GM18858 (cell line): ENCODE measurements around the gene SLC35B2.

Source experiments
- ATAC-seq: cut with Tn5 transposase; IDR thresholded peaks from one replicate; pipeline ENCODE4 v1.9.1; 2021; ENCODE audit not compliant: unreplicated experiment

The SLC35B2 gene

GRCh38 chr6:44268095-44268628, 10.8 kb upstream of the SLC35B2 start:
- no peak for ATAC-seq

DNA sequence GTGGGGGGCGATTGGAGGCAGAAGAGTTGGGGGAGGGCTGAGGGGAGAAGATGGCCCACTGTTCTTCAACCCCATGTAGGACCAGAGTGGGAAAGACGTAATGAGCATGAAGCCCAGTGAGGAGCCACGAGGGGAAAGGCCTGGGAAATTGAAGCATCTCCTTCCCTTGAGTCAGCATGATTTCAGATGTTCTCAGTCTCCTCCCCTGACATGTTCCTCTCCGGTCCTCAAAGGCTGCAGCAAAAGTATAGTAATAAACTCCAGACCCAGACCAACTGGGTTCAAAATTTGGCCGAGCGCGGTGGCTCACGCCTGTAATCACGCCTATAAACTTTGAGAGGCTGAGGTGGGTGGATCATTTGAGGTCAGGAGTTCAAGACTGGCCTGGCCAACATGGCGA, 9.9 kb upstream of the SLC35B2 start:
- no peak for ATAC-seq

GRCh38 chr6:44266347-44266746, 9.0 kb upstream of the SLC35B2 start:
- peak; percentile 31 for ATAC-seq

- ATAC-seq: no peak
These were observed 8.4 kb upstream of the SLC35B2 start for GRCh38 chr6:44265722-44266233.

DNA sequence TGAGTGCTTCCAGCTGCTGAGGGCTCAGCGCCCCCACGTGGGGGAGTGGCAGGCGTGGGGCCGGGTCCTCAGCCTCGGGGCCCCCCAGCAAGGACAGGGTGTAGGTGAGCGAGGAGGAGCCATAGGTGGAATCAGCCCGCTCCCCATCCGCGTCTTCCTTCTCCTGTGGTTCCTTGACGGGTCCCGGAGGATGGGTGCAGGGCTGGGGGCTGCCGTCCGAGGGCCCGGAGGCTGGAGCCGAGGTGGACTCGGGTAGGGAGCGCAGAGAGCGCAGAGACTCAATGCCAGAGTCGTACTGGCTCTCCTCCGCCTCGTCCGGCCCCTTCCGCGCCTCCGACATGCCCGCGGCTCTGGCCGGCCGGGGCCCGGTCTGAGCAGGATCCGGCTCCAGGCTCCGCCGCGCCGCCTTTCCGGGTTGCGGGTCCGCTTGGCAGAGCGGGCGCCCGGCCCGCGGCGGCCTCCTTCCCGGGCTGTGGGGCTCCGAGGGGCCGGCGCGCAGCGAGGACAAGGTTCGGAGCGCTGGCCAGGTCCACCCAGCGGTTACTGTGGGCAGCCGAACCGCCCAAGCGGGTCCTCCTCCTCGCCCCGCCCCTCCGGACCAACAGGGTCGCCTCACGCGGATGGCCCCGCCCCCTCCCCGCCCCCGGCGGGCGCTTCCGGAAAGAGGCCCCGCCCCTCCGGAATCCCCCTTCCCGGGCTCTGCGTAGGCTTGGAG, 7.8 kb upstream of the SLC35B2 start, which contains the start of gene NFKBIE:
NFKBIE (minus strand) TSS at position 545 of the 715 bp plus-strand sequence; CDS start at position 340, 205 bp downstream.
- ATAC-seq: no peak

DNA sequence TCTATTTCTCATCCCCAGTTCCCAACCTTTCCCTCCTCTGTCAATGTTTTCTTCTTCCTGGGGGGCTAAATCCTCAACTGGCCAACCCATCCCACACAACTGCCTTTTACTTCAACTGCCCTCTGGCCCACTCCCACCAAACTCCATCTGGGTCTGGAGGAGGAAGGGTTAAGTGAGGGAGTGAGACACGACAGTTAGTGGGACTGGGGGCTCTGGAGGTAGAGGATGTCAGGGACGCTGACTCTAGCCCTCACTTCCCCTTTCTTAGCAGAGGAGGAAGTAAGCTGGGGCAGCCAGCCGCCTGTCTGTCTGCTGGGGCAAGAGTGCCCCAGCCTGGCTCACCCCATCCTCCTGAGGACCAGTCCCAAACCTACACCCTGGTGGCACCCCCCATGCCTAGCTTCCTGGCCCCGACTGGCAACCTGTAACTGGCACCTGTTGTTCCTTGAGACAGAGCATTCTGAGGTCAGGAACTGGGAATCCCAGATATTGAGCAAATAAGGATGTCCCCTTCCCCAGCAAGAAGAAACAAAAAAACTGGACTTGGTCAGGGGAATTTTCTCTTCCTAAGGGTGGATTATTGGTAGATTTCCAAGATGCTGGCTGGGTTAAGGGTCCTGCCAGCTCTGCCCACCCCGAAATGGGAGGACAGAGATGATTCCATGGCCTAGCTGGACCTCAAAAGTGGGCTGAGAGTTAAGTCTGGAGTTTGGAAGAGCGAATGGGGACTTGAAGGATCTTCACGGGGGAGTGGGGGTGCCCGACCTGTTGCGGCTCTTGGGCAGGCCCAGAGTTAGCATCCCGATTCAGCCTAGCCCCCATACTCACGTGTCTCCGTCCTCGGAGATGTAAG, 7.1 kb upstream of the SLC35B2 start:
- no peak for ATAC-seq

DNA sequence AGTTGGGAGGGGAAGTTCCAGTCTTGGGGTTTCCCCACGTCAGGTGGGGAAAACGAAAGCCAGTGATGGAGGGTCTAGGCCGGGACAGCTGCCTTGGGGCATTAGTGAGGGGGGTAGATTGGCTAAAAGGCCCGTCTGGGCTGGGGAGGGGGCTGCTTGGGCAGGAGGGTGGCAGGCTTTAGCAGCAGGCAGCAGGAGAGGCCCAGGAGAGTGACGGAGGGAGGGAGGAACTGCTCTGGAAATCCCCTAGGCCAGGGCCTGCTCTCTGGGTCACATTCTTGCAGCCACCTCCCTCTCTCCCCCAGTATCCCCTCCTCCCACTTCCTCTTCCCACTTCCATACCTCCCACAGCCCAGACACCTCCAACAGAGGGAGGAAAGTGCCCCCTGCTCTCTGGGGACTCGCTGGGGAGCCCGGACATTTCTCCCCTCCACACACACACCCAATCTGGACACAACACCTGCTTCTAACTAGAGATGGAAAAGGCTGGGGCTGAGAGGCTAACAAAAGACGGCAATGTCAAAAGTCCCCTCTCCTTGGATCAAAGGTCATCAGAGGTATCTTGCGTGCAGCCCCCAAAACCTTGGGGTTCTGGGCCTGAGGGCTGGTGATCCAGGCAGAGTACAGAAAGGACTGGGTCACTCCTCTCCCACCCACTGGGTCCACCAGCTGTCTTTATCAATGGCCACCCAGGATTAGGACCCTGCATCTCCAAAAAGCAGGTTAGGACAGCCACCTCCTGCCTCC, 6.2 kb upstream of the SLC35B2 start:
- ATAC-seq: no peak

GRCh38 chr6:44262467-44263353, 5.4 kb upstream of the SLC35B2 start:
- ATAC-seq: no peak

DNA sequence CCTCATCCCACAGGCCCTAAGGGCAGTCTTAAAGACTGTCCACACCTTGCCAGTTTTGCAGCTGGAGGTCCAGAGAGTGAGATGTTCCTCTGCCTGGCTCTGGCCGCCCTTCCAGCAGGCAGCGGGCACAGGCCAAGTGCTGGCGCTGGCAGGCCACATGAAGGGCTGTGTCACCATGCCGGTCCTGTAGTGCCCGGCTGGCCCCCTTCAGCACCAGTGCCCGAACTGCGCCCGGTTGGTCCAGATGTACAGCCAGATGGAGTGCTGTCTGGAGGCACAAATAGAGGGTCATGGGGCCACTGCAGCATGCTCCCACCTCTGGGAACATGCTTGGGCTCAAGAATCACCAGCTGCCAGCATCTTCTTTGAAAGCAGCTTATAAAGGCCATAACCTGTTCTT, 4.3 kb upstream of the SLC35B2 start:
- no peak for ATAC-seq

- no peak for ATAC-seq
These were observed 3.3 kb upstream of the SLC35B2 start for GRCh38 chr6:44260451-44261297.

GRCh38 chr6:44260011-44260410, 2.7 kb upstream of the SLC35B2 start:
- no peak for ATAC-seq

DNA sequence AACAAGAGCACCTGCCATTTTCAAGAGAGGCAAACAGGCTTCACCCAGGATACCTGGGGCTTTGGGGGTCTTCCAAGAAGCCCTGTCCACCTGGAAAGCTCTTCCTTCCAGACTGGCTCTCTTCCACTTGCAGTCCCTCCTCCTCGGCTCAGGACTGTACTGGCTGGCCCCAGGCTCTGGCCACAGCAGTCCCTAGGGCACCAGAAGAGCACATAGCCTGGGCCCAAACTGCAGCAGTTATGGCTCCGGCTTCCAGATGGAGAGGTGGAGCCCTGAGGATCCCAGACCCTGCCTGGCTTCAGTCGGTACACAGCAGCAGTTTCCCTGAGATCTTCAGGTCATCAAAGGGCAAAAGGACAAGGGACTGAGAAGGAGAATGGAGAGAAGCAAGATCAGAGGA, 1.6 kb upstream of the SLC35B2 start:
- ATAC-seq: no peak

- no peak for ATAC-seq
These were observed 1.1 kb upstream of the SLC35B2 start for GRCh38 chr6:44258325-44258863.

DNA sequence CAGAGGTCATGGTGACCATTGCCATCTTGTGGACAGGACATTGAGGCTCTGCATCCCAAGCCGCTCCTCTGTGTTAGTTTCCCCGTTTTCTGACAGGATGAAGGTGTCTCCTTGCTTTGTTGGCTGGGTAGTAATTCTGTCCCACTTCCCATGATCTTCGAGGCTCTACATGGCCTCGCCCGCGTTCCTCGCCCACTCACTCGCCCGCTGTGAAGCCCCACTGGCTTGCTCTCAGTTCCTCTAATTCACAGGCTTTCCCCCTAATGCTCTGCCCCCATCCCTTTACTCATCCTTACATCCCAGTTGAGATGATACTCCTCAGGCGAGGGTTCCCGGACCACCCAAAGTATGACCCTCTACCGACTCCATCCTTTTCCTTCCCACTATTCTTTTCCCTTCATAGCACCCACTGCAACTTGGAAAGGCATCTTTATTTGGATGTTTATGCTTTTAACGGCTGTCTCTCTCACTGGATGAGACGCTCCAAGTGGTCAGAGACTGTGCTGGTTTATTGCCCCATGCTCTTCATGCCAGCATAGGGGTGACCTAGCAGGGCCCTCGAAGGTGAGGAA, 511 bp upstream of the SLC35B2 start:
- no peak for ATAC-seq

DNA sequence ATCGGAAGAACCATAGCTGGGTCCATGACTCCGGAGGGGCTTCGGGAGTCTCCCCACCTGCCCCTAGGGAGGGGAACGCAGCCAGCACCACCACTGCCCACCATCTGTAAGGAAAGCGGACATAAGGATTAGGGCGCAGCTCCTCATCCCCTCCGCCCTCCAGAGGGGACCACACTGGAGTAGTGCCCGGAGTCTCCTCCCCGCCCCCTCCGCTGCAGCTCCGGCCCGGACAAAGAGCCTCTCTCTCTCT, 628 bp downstream of the SLC35B2 start:
- no peak for ATAC-seq

DNA sequence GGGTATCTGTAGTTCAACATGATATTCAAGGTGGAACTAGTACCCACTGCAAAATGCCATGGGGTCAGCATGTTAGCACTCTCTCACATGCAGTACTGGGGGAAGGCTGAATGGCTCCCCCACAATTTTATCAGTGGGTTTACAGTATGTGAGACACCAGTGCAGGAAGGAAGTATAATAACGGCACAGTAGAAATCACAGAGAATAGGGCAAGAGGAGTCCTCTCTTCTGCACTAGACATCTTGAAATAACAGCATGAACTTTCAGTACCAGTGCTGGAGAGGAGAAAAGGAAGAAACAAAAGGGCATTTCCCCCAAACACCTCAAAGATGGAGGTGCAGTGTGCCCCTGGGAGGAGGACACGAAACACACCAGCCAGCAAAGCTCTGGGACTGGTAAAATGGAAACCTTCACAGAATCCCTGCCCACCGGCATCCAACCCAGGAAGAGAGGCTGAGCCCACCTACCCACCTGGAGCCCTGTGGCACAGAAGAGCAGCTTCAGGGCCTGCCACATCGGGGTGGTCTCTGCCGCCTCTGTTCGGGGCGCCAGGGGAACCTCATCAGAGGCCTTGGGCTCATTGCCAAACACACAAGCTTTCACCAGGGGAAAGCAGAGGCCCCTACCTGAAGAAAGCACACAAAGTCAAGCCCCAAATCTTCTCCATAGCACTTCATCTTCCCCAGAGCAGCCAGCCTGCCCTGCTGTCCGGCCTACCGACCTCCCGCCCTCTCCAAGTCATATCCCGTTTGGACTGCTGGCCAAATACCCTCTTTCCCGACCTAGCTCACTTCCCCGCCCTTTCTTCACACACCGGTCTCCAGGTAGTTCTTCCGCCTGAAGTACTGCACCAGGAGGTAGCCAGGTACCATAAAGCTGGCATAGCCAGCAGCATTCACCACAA, 1.2 kb downstream of the SLC35B2 start:
- no peak for ATAC-seq

- ATAC-seq: no peak
These were observed 2.1 kb downstream of the SLC35B2 start for GRCh38 chr6:44255105-44255808.
